Endodermal cell (in vitro differentiated cells): ENCODE results near the gene THADA. TPM values are rescaled to one million over a fixed set of nuclear protein-coding genes. Genes with fewer than 3 reads are reported as not detected.

Source experiments
- DNase-seq: peaks from one replicate; pipeline ENCODE4 v3.0.0-alpha.2; 2017
- H3K27ac ChIP-seq: 2 replicates; pipeline ENCODE4 v1.5.1; 2013; ENCODE audit warnings: mild to moderate bottlenecking, low read depth, low read length, moderate library complexity
- H3K27me3 ChIP-seq: 2 replicates; pipeline ENCODE4 v1.6.1; 2013; ENCODE audit warnings: mild to moderate bottlenecking, low read length, moderate library complexity; ENCODE audit not compliant: insufficient read depth, control insufficient read depth, poor library complexity, severe bottlenecking
- H3K36me3 ChIP-seq: 2 replicates; pipeline ENCODE4 v1.7.0; 2013; ENCODE audit warnings: mild to moderate bottlenecking, low read length, moderate library complexity; ENCODE audit not compliant: control insufficient read depth, insufficient read depth
- H3K4me1 ChIP-seq: one replicate; pipeline ENCODE4 v1.7.0; 2013; ENCODE audit warnings: low read length; ENCODE audit not compliant: control insufficient read depth, insufficient read depth
- H3K4me3 ChIP-seq: 2 replicates; pipeline ENCODE4 v1.5.1; 2013; ENCODE audit warnings: mild to moderate bottlenecking, low read length, moderate library complexity
- H3K9ac ChIP-seq: 2 replicates; pipeline ENCODE4 v1.6.1; 2013; ENCODE audit warnings: mild to moderate bottlenecking, low read length, moderate library complexity; ENCODE audit not compliant: poor library complexity, severe bottlenecking; ENCODE audit errors: extremely low read depth
- H3K9me3 ChIP-seq: 2 replicates; pipeline ENCODE4 v1.6.1; 2013; ENCODE audit warnings: mild to moderate bottlenecking, low read length, moderate library complexity; ENCODE audit not compliant: control insufficient read depth
- H3K27ac Mint-ChIP-seq: 2 replicates; pipeline ENCODE4 v1.8.0; 2020; ENCODE audit warnings: mixed read lengths
- H3K27me3 Mint-ChIP-seq: 2 replicates; pipeline ENCODE4 v1.8.0; 2021; ENCODE audit warnings: mild to moderate bottlenecking, mixed read lengths; ENCODE audit not compliant: insufficient read depth
- H3K36me3 Mint-ChIP-seq: 2 replicates; pipeline ENCODE4 v1.8.0; 2020; ENCODE audit warnings: low read depth, mixed read lengths
- H3K4me1 Mint-ChIP-seq: 2 replicates; pipeline ENCODE4 v1.8.0; 2020; ENCODE audit warnings: mixed read lengths
- H3K4me3 Mint-ChIP-seq: 2 replicates; pipeline ENCODE4 v1.8.0; 2020; ENCODE audit warnings: mild to moderate bottlenecking, moderate library complexity, mixed read lengths
- H3K9me3 Mint-ChIP-seq: 2 replicates; pipeline ENCODE4 v1.8.0; 2020; ENCODE audit warnings: mild to moderate bottlenecking, mixed read lengths
- CTCF ChIP-seq: fragments of 200-600 bp; sonication (generic); conservative IDR thresholded peaks from 2 replicates; pipeline ENCODE4 v1.5.0; 2021; ENCODE audit warnings: antibody characterized with exemption, mild to moderate bottlenecking
- WGBS, 2 experiments: methylation state at CpG; one replicate each; pipeline versions ENCODE4 v1.1.5 to v1.1.7; 2013; ENCODE audit warnings: missing lambda C conversion rate in 2 of 2, mixed read lengths in 1 of 2; ENCODE audit not compliant: insufficient coverage in 1 of 2, insufficient read length in 1 of 2; 5-methylcytosine and 5-hydroxymethylcytosine counted together
- total RNA-seq, 2 donors: library from RNA; stranded (reverse); fragmentation: NEBNext Ultra II Directional in 1 of 2; extraction: Animal tissue kit (Norgen Biotek cat#: 25700) in 1 of 2; gene quantifications; 2 replicates in 1 of 2; 3 replicates in 1 of 2; pipeline ENCODE4 v1.2.1, GENCODE V29; 2021

The THADA gene
- total RNA-seq, 2 donors from 2014 or later, result 32.8 to 35.0 TPM

- Histone ChIP-seq H3K4me3 (no peak overlapping the region), H3K9me3 (no peaks in the 10 kb centered on the region), H3K9ac (no peak overlapping the region), H3K4me1 (no peaks in the 10 kb centered on the region), H3K27ac (no peak overlapping the region), H3K36me3 (peaks cover 48% of the 10 kb centered on the region), H3K27me3 (no peaks in the 10 kb centered on the region)
- WGBS, 2 experiments, result 100% methylated on average over 1 of the region's 1 CpG; no CpG with 5 or more reads in 1 of the 2 experiments
- Mint-ChIP-seq H3K27me3 (no peaks in the 10 kb centered on the region), H3K4me1 (no peaks in the 10 kb centered on the region), H3K9me3 (no peaks in the 10 kb centered on the region), H3K36me3 (peaks cover 38% of the 10 kb centered on the region), H3K4me3 (no peak overlapping the region), H3K27ac (no peak overlapping the region)
- DNase-seq, result no peak
- TF ChIP-seq CTCF, result no peak
Observed at GRCh38 chr2:43572244-43572643, 23.6 kb downstream of the THADA start.

- H3K4me3 ChIP-seq, result no peak overlapping the region
- Mint-ChIP-seq H3K36me3 (peaks cover 39% of the 10 kb centered on the region), H3K27ac (no peak overlapping the region), H3K9me3 (no peaks in the 10 kb centered on the region), H3K4me3 (no peak overlapping the region), H3K27me3 (no peaks in the 10 kb centered on the region), H3K4me1 (no peaks in the 10 kb centered on the region)
- no peak for DNase-seq
- H3K36me3 ChIP-seq, result peaks cover 40% of the 10 kb centered on the region
- no peaks in the 10 kb centered on the region for H3K27me3 ChIP-seq
- no peak for TF ChIP-seq CTCF
- no peaks in the 10 kb centered on the region for H3K4me1 ChIP-seq
- no peak overlapping the region for H3K9ac ChIP-seq
- H3K27ac ChIP-seq, result no peak overlapping the region
- 87 to 90% methylated on average over 3 of the region's 3 CpGs for WGBS, 2 experiments
- H3K9me3 ChIP-seq, result no peaks in the 10 kb centered on the region
Observed at GRCh38 chr2:43569921-43570320, 25.9 kb downstream of the THADA start.

DNA sequence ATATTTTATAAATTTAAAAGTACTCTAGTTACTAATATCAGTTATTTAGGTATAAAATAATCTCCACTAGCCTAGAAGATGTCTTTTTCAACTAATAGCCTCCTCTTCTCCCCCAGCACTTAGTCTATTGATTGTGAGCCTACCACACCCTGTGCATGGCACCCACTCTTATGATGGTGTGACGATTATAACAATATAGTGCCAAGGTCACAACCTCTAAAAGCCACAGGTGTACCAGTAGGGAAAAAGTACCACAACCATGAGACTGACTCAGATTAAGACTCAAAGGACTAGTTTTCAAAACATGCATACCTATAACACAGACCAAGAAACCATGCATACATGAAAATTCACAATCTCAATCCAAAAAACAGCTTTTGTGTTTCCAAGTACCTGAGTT, 27.6 kb downstream of the THADA start:
- no peak overlapping the region for H3K4me3 ChIP-seq
- H3K4me1 ChIP-seq, result no peaks in the 10 kb centered on the region
- no peak overlapping the region for H3K27ac ChIP-seq
- no peak overlapping the region for H3K9ac ChIP-seq
- H3K9me3 Mint-ChIP-seq, result no peaks in the 10 kb centered on the region
- H3K4me1 Mint-ChIP-seq, result no peaks in the 10 kb centered on the region
- WGBS, 2 experiments, result 82% methylated on average over 1 of the region's 1 CpG; no CpG with 5 or more reads in 1 of the 2 experiments
- peaks cover 44% of the 10 kb centered on the region for H3K36me3 Mint-ChIP-seq
- no peak overlapping the region for H3K4me3 Mint-ChIP-seq
- H3K9me3 ChIP-seq, result no peaks in the 10 kb centered on the region
- no peak overlapping the region for H3K27ac Mint-ChIP-seq
- H3K36me3 ChIP-seq, result peaks cover 33% of the 10 kb centered on the region
- no peaks in the 10 kb centered on the region for H3K27me3 ChIP-seq
- H3K27me3 Mint-ChIP-seq, result no peaks in the 10 kb centered on the region
- TF ChIP-seq CTCF, result no peak
- DNase-seq, result no peak
